Liver (tissue), 9 donors: ENCODE data around the gene CCDC78. TPM values are rescaled to one million over a fixed set of nuclear protein-coding genes. Genes with fewer than 3 reads are reported as not detected.

ENCODE experiments used
- DNase-seq: peaks from one replicate; pipeline ENCODE4 v3.0.0-alpha.2; 2017; ENCODE audit warnings: low spot score
- H3K27ac ChIP-seq, 2 donors: one replicate each; pipeline ENCODE4 v1.7.0; 2013; ENCODE audit warnings: inconsistent platforms in 2 of 2, low read length in 2 of 2, control low read depth in 1 of 2, low read depth in 1 of 2, mild to moderate bottlenecking in 1 of 2
- H3K27me3 ChIP-seq, 4 donors: one replicate each; pipeline versions ENCODE4 v1.6.1 to v1.7.0; 2013; ENCODE audit warnings: low read length in 3 of 4, inconsistent platforms in 1 of 4, mild to moderate bottlenecking in 1 of 4, moderate library complexity in 1 of 4; ENCODE audit not compliant: control insufficient read depth in 4 of 4, insufficient read depth in 4 of 4
- H3K36me3 ChIP-seq, 4 donors: one replicate each; pipeline versions ENCODE4 v1.6.1 to v1.7.0; 2013; ENCODE audit warnings: low read length in 3 of 4, mild to moderate bottlenecking in 3 of 4, low read depth in 1 of 4, moderate library complexity in 1 of 4; ENCODE audit not compliant: control insufficient read depth in 4 of 4, insufficient read depth in 3 of 4
- H3K4me1 ChIP-seq, 4 donors: one replicate each; pipeline versions ENCODE4 v1.6.1 to v1.7.0; 2013; ENCODE audit warnings: low read length in 3 of 4, mild to moderate bottlenecking in 3 of 4, moderate library complexity in 1 of 4; ENCODE audit not compliant: control insufficient read depth in 4 of 4, insufficient read depth in 4 of 4
- H3K4me3 ChIP-seq, 3 donors: one replicate each; pipeline versions ENCODE4 v1.6.1 to v1.7.0; 2013; ENCODE audit warnings: low read length in 3 of 3, control low read depth in 1 of 3, low read depth in 1 of 3, mild to moderate bottlenecking in 1 of 3
- H3K9ac ChIP-seq, 2 donors: one replicate each; pipeline ENCODE4 v1.7.0; 2013; ENCODE audit warnings: low read length in 2 of 2, mild to moderate bottlenecking in 2 of 2, moderate library complexity in 2 of 2, control low read depth in 1 of 2, low read depth in 1 of 2
- H3K9me3 ChIP-seq, 4 donors: one replicate each; pipeline versions ENCODE4 v1.6.1 to v1.7.0; 2013; ENCODE audit warnings: low read length in 3 of 4; ENCODE audit not compliant: control insufficient read depth in 4 of 4
- EGR1 ChIP-seq, 2 donors: IDR thresholded peaks; 2 replicates each; pipeline ENCODE4 v1.6.1; 2016 to 2018; ENCODE audit warnings: antibody characterized with exemption in 2 of 2, low read depth in 2 of 2
- FOXA1 ChIP-seq: IDR thresholded peaks from 2 replicates; pipeline ENCODE4 v1.6.1; 2016; ENCODE audit warnings: antibody characterized with exemption
- GABPA ChIP-seq, 2 donors: IDR thresholded peaks in 1 of 2; conservative IDR thresholded peaks in 1 of 2; 2 replicates each; pipeline ENCODE4 v1.6.1; 2016; ENCODE audit warnings: antibody characterized with exemption in 2 of 2, mild to moderate bottlenecking in 1 of 2, moderate library complexity in 1 of 2
- HNF4A ChIP-seq, 2 donors: conservative IDR thresholded peaks; 2 replicates each; pipeline ENCODE4 v1.6.1; 2016; ENCODE audit warnings: antibody characterized with exemption in 2 of 2, mild to moderate bottlenecking in 2 of 2
- JUND ChIP-seq, 2 donors: IDR thresholded peaks; 2 replicates each; pipeline ENCODE4 v1.6.1; 2016; ENCODE audit warnings: antibody characterized with exemption in 2 of 2
- MAX ChIP-seq: IDR thresholded peaks from 2 replicates; pipeline ENCODE4 v1.6.1; 2016; ENCODE audit warnings: antibody characterized with exemption
- NR2F2 ChIP-seq: IDR thresholded peaks from 2 replicates; pipeline ENCODE4 v1.6.1; 2016; ENCODE audit warnings: antibody characterized with exemption
- RAD21 ChIP-seq, 2 donors: IDR thresholded peaks; 2 replicates each; pipeline ENCODE4 v1.6.1; 2016; ENCODE audit warnings: antibody characterized with exemption in 2 of 2, mild to moderate bottlenecking in 2 of 2
- REST ChIP-seq: IDR thresholded peaks from 2 replicates; pipeline ENCODE4 v1.6.1; 2016; ENCODE audit warnings: antibody characterized with exemption, mild to moderate bottlenecking
- RXRA ChIP-seq, 2 donors: IDR thresholded peaks; 2 replicates each; pipeline ENCODE4 v1.6.1; 2017 to 2018; ENCODE audit warnings: antibody characterized with exemption in 2 of 2, mild to moderate bottlenecking in 1 of 2
- YY1 ChIP-seq: IDR thresholded peaks from 2 replicates; pipeline ENCODE4 v1.6.1; 2016; ENCODE audit warnings: antibody characterized with exemption, mild to moderate bottlenecking
- ZBTB33 ChIP-seq: IDR thresholded peaks from 2 replicates; pipeline ENCODE4 v1.6.1; 2016; ENCODE audit warnings: antibody characterized with exemption
- WGBS: extraction: QIAGEN DNeasy Blood & Tissue Kit; methylation state at CpG from one replicate; pipeline ENCODE4 v1.1.7; 2013; 5-methylcytosine and 5-hydroxymethylcytosine counted together
- polyA plus RNA-seq, 2 donors: library from polyadenylated mRNA; stranded (reverse) in 1 of 2; unstranded in 1 of 2; fragments of 200-250 nt in 1 of 2; fragments of >200 nt in 1 of 2; fragmentation: Nextera tagmentation in 1 of 2; extraction: Ambion mirVana in 1 of 2; gene quantifications; one replicate each; pipeline versions ENCODE4 v1.2.1 to v1.2.3, GENCODE V29; 2013 to 2015
- total RNA-seq, 2 donors: library from RNA; depleted of rRNA; stranded (reverse); fragments of >200 nt; gene quantifications; one replicate each; pipeline ENCODE4 v1.2.3, GENCODE V29; 2014
- TF ChIP-seq, protein P1 (sequence below): fragments of 150-350 bp; IDR thresholded peaks from 2 replicates; pipeline ENCODE4 v1.5.1; 2017; ENCODE audit warnings: improper control_type of control experiment, low read depth, low read length; ENCODE audit not compliant: missing input control
- TF ChIP-seq, protein P2 (sequence below): IDR thresholded peaks from 2 replicates; pipeline ENCODE4 v1.6.1; 2016; ENCODE audit warnings: antibody characterized with exemption
- donor health status: healthy.
- donor health status: healthy.
- donor health status: healthy.
- donor health status: healthy.
- donor health status: healthy.

Gene CCDC78
- total and polyA plus RNA-seq, 4 donors: 0.05 to 0.28 (median 0.08) TPM; not detected in 1

GRCh38 chr16:759110-759910, 33.1 kb upstream of the CCDC78 start:
- Histone ChIP-seq H3K36me3 (no peaks in the 10 kb centered on the region), H3K9ac (no peak overlapping the region), H3K9me3 (peaks cover 0 to 5% (median 0%) of the 10 kb centered on the region in 4 donors), H3K27ac (no peak overlapping the region), H3K4me3 (no peak overlapping the region), H3K4me1 (peaks cover 0 to 1% (median 0%) of the 10 kb centered on the region in 4 donors), H3K27me3 (no peaks in the 10 kb centered on the region)
- DNase-seq: no peak
- no peak for TF ChIP-seq REST
- no peak for TF ChIP-seq RXRA (IDR thresholded peaks at IDR 0.05)
- no peak for TF ChIP-seq FOXA1
- no peak for TF ChIP-seq JUND (IDR thresholded peaks at IDR 0.05)
- TF ChIP-seq YY1: no peak
- TF ChIP-seq GABPA (IDR thresholded peaks at IDR 0.05 in 1 of 2, conservative IDR thresholded peaks at IDR 0.05 in 1 of 2): no peak
- no peak for TF ChIP-seq NR2F2
- no peak for TF ChIP-seq ZBTB33
- no peak for TF ChIP-seq EGR1 (IDR thresholded peaks at IDR 0.05; ENCODE audit: low read depth in 2 of 2)
- TF ChIP-seq RAD21 (IDR thresholded peaks at IDR 0.05): no peak
- no peak for TF ChIP-seq MAX
- TF ChIP-seq, protein P1, sequence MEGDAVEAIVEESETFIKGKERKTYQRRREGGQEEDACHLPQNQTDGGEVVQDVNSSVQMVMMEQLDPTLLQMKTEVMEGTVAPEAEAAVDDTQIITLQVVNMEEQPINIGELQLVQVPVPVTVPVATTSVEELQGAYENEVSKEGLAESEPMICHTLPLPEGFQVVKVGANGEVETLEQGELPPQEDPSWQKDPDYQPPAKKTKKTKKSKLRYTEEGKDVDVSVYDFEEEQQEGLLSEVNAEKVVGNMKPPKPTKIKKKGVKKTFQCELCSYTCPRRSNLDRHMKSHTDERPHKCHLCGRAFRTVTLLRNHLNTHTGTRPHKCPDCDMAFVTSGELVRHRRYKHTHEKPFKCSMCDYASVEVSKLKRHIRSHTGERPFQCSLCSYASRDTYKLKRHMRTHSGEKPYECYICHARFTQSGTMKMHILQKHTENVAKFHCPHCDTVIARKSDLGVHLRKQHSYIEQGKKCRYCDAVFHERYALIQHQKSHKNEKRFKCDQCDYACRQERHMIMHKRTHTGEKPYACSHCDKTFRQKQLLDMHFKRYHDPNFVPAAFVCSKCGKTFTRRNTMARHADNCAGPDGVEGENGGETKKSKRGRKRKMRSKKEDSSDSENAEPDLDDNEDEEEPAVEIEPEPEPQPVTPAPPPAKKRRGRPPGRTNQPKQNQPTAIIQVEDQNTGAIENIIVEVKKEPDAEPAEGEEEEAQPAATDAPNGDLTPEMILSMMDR: no peak
- no peak for TF ChIP-seq HNF4A (conservative IDR thresholded peaks at IDR 0.05)
- TF ChIP-seq, protein P2, sequence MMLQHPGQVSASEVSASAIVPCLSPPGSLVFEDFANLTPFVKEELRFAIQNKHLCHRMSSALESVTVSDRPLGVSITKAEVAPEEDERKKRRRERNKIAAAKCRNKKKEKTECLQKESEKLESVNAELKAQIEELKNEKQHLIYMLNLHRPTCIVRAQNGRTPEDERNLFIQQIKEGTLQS: no peak
- 78% methylated on average over 34 of the region's 34 CpGs for WGBS
